Activated CD4-positive, alpha-beta T cell treated with anti-CD3 and anti-CD28 coated beads, Interleukin-2, amount 10 ng/mL, durations not matched to agents 7 days and 5 days (primary cell): Measurements from ENCODE around the gene JAG2. TPM values are rescaled to one million over a fixed set of nuclear protein-coding genes. Genes with fewer than 3 reads are reported as not detected.

Experiments
- CTCF ChIA-PET: fragments of 350-600 bp; sonication (Branson Sonifier 250); formaldehyde crosslinking; loops from one replicate; lab custom pipeline; 2021; ENCODE audit warnings: antibody characterized with exemption; lab: Charles Lee
- POLR2A ChIA-PET: fragments of 350-600 bp; sonication (Branson Sonifier 250); formaldehyde crosslinking; loops from one replicate; lab custom pipeline; 2021; ENCODE audit warnings: antibody characterized with exemption; lab: Charles Lee
- DNase-seq: peaks from one replicate; pipeline ENCODE4 v3.0.0-alpha.2; 2020
- H3K27ac Mint-ChIP-seq: one replicate; pipeline ENCODE4 v1.8.0; 2021; ENCODE audit warnings: mild to moderate bottlenecking, moderate library complexity, mixed read lengths
- H3K27me3 Mint-ChIP-seq: one replicate; pipeline ENCODE4 v1.8.0; 2021; ENCODE audit warnings: mixed read lengths
- H3K36me3 Mint-ChIP-seq: one replicate; pipeline ENCODE4 v1.8.0; 2021; ENCODE audit warnings: low read depth, mixed read lengths
- H3K4me1 Mint-ChIP-seq: one replicate; pipeline ENCODE4 v1.8.0; 2021; ENCODE audit warnings: mixed read lengths
- H3K4me3 Mint-ChIP-seq: one replicate; pipeline ENCODE4 v1.8.0; 2021; ENCODE audit warnings: mild to moderate bottlenecking, moderate library complexity, mixed read lengths
- H3K9me3 Mint-ChIP-seq: one replicate; pipeline ENCODE4 v1.8.0; 2021; ENCODE audit warnings: mixed read lengths
- total RNA-seq, 2 experiments: library from RNA; stranded (reverse); gene quantifications; one replicate each; pipeline ENCODE4 v1.2.3, GENCODE V29; 2021

The JAG2 gene
- total RNA-seq, 2 experiments from 2014 or later, result 1.5 TPM

DNA sequence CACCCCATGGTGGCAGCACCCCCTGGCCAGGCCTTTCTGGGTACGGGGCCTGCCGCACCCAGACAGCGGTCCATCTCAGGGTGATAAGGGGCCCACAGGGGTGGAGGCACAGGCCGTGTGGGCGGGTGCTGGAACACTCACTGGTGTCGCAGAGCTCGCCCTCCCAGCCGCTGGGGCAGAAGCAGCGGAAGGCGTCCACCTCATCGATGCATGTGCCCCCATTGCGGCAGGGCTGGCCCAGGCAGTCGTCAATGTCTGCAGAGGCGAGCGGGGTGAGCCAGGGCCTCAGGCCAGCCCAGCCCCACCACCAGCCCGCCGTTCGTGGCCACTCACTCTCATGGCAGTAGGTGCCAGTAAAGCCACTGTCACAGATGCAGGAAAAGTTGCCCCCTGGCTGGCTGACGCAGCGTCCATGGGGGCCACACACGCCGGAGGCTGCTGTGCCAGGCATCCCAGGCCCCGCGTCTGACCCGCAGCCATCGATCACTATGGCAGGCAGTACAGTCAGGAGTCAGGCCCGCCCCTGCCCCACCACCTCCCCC is 19.9 kb downstream of the JAG2 start:
- POLR2A ChIA-PET, result no interaction called here
- no peak for DNase-seq
- no peaks in the 10 kb centered on the region for H3K9me3 Mint-ChIP-seq
- no peaks in the 10 kb centered on the region for H3K36me3 Mint-ChIP-seq
- H3K4me3 Mint-ChIP-seq, result no peak overlapping the region
- CTCF ChIA-PET, result no interaction called here
- H3K27me3 Mint-ChIP-seq, result no peaks in the 10 kb centered on the region
- no peaks in the 10 kb centered on the region for H3K4me1 Mint-ChIP-seq
- H3K27ac Mint-ChIP-seq, result no peak overlapping the region

DNA sequence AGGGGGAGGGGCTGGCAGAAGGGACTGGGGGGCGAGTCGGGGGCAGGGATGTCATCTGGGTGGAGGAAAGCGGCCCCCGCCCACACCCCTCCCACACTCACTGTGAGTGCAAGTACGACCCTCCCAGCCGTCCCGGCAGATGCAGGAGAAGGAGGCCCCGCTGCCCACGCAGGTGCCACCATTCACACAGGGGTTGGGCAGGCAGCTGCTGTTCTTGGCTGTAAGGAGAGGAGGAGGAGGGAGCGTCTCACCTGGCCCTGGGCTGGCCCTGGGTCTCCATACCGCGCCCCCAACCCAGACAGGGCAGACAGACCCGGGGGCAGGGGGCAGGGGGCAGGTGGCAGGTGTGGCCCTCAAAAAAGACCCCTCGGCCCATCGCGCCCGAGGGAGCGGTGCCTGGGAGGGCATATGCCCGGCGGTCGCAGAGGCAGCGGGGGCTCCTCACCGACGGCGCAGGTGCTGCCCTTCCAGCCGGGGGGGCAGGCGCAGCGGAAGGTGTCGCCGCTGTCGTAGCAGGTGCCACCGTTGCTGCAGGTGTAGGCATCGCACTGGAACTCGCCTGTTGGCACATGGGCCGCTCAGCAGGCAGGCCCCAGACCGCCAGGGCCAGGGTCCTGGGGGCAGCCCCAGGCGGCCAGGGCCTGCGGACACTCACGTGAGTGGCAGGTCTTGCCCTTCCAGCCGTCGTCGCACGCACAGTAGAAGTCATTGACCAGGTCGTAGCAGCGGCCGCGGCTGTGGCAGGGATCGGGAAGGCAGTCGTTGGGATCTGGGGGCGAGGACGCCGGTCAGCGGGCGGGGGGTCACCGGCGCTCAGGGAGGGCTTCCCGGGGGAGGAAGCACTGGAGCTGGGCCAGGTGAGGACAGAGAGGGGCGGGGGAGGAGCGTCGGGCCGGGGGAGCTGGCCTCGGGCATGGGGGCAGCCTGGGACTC is 20.6 kb downstream of the JAG2 start:
- ChIA-PET CTCF (no interaction called here), POLR2A (no interaction called here)
- Mint-ChIP-seq H3K4me1 (no peaks in the 10 kb centered on the region), H3K27ac (no peak overlapping the region), H3K9me3 (no peaks in the 10 kb centered on the region), H3K4me3 (no peak overlapping the region), H3K27me3 (no peaks in the 10 kb centered on the region), H3K36me3 (no peaks in the 10 kb centered on the region)
- no peak for DNase-seq

DNA sequence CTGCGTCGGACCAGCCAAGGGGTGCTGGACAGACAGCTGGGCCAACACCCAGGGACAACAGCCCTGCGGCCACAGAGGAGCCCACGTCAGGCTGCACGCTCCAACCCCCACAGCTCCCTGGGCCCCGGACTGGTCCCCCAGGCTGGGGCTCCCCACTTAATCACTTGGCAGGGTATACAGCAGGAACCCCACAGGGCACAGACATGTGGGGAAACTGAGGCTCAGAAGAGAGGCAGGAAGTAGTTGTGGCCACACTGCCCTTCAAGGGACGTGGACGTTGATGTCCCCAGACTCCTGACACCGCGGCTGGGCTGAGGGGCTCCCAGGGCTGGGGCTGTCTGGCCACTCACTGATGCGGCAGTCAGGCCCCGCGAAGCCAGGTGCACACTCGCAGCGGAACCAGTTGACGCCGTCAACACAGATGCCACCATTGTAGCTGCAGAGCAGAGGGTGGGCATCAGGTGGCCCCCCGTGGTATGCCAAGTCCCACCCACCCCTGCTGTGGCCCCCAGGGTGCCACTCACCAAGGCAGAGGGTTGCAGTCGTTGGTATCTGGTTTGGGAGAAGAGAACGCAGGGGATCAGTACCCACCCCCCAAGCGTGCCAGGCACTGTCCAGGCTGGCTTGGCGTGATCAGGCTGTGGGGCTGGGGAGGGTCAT is 21.5 kb downstream of the JAG2 start:
- Mint-ChIP-seq H3K9me3 (peaks cover 2% of the 10 kb centered on the region), H3K27me3 (no peaks in the 10 kb centered on the region), H3K27ac (no peak overlapping the region), H3K36me3 (no peaks in the 10 kb centered on the region), H3K4me3 (no peak overlapping the region), H3K4me1 (no peaks in the 10 kb centered on the region)
- ChIA-PET CTCF (no interaction called here), POLR2A (no interaction called here)
- DNase-seq, result no peak

DNA sequence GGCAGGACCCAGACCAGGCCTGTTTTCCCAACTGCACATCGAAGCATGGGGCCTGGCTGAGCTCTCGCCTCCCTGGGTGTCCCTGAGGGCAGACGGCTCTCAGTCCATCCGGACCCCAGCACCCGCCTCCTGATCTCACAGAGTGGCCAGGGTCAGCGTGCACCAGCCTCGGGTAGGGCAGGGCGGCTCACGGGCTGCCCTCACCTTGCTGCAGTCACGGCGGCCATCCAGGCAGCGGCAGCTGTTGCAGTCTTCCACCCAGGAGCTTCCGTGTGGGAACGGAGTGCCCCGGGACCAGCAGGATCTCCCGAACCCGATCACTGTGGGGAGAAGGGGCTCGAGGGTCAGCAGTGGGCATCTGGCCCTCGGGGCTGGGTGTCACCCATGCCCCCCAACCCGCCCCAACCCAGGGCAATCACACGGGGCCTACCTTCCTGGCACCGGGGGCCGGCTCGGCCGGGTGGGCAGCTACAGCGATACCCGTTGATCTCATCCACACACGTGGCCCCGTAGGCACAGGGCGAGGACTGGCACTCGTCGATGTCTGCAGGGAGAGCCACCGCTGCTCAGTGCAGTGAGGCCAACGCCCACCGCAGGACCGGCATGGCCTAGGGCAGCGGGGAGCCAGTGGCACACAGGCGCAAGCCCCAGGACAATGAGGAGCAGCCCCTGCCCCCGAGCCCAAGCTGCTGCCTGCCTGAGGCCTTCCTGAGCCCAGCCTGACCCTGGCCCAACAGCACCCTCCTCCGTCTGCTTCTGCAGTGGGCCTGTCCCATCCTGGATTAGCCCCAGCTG is 22.2 kb downstream of the JAG2 start:
- CTCF ChIA-PET, result no interaction called here
- no peaks in the 10 kb centered on the region for H3K4me1 Mint-ChIP-seq
- H3K4me3 Mint-ChIP-seq, result no peak overlapping the region

DNA sequence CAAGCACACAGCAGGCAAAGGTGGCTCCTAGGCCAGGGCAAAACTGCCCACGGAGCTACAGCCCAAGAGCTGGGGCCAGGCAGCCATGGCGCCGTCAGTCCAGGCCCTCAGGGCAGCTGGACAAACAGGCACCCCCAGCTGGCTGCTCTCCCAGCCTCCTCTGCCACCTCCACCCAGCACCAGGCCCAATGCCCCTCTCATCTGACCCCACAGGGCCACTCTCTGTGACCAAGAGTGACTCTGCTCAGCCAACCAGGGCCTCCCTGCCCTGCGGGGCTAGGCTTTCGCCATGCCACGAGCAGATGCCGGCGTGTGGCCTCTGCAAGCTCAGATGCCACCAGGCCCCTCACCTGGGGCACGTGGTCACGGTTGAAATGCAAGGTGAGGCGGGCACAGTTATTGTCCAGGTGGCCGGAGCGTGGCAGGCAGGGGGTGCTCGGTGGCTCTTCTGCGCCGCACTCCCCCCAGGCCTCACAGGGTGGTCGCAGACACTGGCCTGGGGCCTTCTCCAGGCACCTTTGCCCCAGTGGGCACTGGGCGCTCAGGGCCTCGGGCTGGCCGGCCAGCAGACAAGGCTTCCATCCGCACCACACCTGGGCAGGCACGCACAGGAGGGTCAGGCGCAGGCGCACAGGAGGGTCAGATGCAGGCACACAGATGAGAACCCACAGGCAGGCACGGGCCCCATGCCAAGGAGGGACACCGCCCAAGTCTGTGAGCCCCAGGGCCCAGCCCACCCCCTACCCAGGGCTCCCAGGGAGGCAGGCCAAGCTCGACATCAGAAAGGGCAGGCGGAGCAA is 23.0 kb downstream of the JAG2 start:
- H3K27me3 Mint-ChIP-seq, result no peaks in the 10 kb centered on the region
- ChIA-PET POLR2A (no interaction called here), CTCF (no interaction called here)
- H3K4me3 Mint-ChIP-seq, result no peak overlapping the region
- no peaks in the 10 kb centered on the region for H3K36me3 Mint-ChIP-seq
- H3K27ac Mint-ChIP-seq, result no peak overlapping the region
- H3K9me3 Mint-ChIP-seq, result peaks cover 9% of the 10 kb centered on the region
- DNase-seq, result no peak
- H3K4me1 Mint-ChIP-seq, result no peaks in the 10 kb centered on the region

More for the DNA sequence above, 22.2 kb downstream of the JAG2 start:
- H3K36me3 Mint-ChIP-seq, result no peaks in the 10 kb centered on the region
- H3K27ac Mint-ChIP-seq, result no peak overlapping the region
- no peak for DNase-seq
- POLR2A ChIA-PET, result no interaction called here
- H3K27me3 Mint-ChIP-seq, result no peaks in the 10 kb centered on the region
- peaks cover 6% of the 10 kb centered on the region for H3K9me3 Mint-ChIP-seq

DNA sequence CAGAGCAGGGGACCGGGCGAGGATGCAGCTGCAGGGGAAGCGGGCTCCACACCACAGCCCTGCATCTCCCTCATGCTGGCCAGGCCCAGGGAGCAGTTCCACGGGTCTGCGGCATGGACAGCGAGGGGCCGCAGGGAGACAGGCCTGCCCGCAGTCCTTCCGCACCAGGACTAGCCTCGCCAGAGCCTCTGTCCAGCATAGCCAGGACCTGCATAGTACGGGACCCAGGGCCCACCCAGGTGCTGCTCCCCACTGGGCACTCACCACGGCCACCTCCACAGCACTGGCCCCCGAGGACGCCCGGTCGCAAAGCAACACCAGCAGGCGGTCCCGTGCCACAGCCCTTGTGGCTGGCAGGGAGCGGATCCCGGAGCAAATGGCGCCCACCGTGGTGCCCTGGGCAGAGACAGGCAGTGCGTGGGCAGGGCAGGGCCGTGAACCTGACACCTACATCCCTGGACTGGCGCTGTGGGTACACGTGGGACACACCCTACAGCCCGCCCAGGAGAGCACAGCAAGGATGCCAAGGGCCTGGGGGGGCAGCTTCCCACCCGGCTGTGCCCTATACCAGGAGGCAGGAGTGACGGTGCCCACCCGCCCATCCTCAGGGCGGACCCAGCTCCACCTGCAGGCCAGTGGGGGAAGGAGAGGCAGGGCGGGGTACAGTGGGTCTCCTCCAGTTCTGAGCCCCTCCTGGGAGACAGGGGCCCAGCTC is 23.8 kb downstream of the JAG2 start:
- Mint-ChIP-seq H3K4me3 (no peak overlapping the region), H3K9me3 (peaks cover 12% of the 10 kb centered on the region), H3K4me1 (no peaks in the 10 kb centered on the region), H3K36me3 (no peaks in the 10 kb centered on the region), H3K27ac (no peak overlapping the region), H3K27me3 (no peaks in the 10 kb centered on the region)
- no peak for DNase-seq
- POLR2A ChIA-PET, result no interaction called here
- CTCF ChIA-PET, result no interaction called here

DNA sequence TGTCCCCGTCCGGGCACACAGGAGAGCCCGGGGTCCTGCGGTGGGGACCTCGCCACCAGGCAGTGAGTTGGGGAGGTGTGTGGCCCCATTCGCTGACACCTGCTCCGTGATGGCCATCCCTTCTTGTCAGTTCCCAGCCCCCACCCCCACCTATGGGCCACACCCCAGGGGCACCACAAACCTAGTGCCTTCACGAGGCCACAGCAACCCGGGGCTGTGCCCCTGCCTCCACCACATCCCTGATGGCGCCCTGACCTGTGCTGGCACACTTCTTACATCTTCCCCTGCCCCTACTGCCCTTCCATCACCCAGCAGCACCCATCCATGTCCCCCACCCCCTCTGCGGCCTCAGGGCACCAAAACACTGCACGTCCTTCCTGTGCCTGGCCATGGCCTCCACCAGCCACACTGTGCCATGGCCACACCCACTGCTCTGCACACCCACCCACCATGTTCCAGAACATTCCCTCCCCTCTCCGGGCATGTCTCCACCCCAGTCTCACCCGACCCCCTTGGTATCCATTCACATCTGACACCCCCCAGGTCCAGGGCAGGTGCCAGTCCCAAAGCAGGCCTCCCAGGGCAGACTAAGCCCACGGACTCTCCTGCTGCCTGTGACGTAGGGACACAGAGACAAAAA is 24.4 kb downstream of the JAG2 start:
- Mint-ChIP-seq H3K36me3 (no peaks in the 10 kb centered on the region), H3K27ac (no peak overlapping the region), H3K9me3 (peaks cover 12% of the 10 kb centered on the region), H3K4me3 (no peak overlapping the region), H3K27me3 (no peaks in the 10 kb centered on the region), H3K4me1 (no peaks in the 10 kb centered on the region)
- POLR2A ChIA-PET, result no interaction called here
- no peak for DNase-seq
- CTCF ChIA-PET, result no interaction called here

DNA sequence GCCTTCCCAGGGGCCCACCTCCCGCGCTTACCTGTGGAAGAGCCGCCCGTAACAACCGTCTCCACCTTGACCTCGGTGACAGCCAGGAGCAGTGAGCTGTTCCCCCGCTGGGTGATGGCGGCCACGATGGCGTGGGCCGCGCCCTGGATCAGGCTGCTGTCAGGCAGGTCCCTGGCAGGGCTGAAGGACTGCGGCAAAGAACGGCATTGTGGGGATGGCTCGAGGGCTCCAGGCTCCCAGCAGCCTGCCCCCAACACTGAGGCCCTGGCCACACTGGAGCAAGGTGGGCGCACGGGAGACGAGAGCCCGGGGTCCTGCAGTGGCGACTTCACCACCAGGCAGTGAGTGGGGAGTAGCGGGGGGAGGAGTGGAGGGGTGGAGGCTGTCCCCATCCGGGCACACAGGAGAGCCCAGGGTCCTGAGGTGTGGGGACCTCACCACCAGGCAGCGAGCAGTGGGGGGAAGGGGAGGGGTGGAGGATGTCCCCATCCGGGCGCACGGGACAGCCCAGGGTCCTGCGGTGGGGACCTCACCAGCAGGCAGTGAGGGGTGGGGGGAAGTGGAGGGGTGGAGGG is 25.0 kb downstream of the JAG2 start:
- no peaks in the 10 kb centered on the region for H3K27me3 Mint-ChIP-seq
- H3K27ac Mint-ChIP-seq, result no peak overlapping the region
- H3K4me3 Mint-ChIP-seq, result no peak overlapping the region
- H3K9me3 Mint-ChIP-seq, result peaks cover 12% of the 10 kb centered on the region
- ChIA-PET CTCF (no interaction called here), POLR2A (no interaction called here)
- no peaks in the 10 kb centered on the region for H3K36me3 Mint-ChIP-seq
- DNase-seq, result no peak
- no peaks in the 10 kb centered on the region for H3K4me1 Mint-ChIP-seq

DNA sequence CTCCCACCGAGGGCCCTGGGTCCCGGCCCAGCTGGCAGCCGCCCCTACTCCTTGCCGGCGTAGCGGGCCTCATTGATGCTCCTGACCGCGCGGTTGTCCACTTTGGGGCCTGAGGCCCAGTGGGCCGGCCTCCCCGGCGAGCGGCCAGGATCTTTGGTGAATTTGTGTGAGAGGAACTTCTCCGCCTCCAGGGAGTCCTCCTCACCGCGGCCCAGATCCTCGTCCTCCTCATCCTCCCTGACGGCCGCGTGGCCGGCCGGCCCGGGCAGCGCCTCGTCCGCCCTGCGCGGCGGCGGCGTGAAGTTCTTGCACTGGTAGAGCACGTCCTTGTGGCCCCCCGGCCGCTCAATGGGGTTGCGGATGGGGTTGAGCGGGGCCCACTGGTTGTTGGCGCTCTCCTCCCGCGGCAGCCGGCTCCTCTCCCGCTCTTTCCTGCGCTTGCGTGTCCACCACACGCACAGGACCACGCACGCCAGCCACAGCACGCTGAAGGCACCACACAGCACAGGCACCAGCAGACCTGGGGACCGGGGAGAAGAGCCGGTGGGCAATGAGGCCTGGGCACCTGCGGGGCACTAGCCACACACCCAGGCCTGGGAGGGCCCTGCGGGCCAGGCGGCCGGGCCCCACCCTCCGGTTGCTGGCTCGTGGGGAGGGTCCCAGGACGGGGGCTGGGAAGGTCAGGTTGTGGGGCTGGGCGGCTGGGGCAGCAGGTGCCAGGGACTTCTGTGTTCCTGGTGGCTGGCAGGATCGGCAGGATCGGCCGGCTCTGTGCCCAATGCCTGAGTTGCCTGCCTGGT is 25.7 kb downstream of the JAG2 start:
- Mint-ChIP-seq H3K9me3 (peaks cover 12% of the 10 kb centered on the region), H3K4me1 (no peaks in the 10 kb centered on the region), H3K4me3 (no peak overlapping the region), H3K27ac (no peak overlapping the region), H3K27me3 (no peaks in the 10 kb centered on the region), H3K36me3 (no peaks in the 10 kb centered on the region)
- no peak for DNase-seq
- ChIA-PET CTCF (no interaction called here), POLR2A (no interaction called here)

DNA sequence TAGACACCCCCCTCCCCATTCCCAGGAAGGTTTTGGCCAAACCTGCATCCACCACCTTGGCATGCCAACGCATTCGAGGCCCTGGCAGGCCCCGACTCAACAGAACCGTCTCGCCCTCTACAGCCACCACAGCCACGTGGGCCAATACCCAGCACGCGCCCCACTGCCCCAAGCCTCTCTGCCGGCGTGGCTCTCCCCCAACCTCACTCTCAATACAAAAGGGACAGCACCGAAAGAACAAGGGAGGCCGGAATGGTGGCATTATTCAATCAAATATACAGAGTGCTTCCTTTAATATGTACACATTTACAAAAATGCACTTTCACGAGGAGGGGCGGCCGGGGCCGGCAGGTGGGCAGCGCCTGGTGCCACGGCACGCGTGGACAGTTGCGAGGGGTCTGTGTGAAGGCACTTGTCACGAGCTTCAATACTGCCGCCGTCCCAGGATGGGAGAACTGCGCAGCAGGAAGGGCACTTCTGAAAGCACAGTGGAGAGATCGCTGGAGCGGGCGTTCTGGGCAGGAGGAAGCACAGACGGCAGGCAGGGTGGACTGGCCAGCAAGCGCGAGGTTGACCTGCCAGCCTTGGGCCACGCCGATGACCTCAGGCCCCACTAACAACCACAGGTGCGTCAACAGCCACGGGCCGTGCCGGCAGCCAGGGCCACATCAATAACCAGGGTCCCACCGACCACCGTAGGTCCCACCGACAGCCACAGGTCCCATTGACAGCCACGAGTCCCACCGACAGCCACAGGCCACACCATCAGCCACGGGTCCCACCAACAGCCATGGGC is 26.9 kb downstream of the JAG2 start:
- H3K36me3 Mint-ChIP-seq, result no peaks in the 10 kb centered on the region
- H3K4me1 Mint-ChIP-seq, result no peaks in the 10 kb centered on the region
- H3K4me3 Mint-ChIP-seq, result no peak overlapping the region
- DNase-seq, result no peak
- H3K27me3 Mint-ChIP-seq, result no peaks in the 10 kb centered on the region
- POLR2A ChIA-PET, result no interaction called here
- peaks cover 12% of the 10 kb centered on the region for H3K9me3 Mint-ChIP-seq
- H3K27ac Mint-ChIP-seq, result no peak overlapping the region
- CTCF ChIA-PET, result no interaction called here
